ENCODE data around the gene PPP2R2D.
"Not testable (repeated sequence)": the region's sequence is repeated elsewhere in the genome, so short reads cannot be mapped to it uniquely, and the experiment has no call there.

PPP2R2D gene

DNA sequence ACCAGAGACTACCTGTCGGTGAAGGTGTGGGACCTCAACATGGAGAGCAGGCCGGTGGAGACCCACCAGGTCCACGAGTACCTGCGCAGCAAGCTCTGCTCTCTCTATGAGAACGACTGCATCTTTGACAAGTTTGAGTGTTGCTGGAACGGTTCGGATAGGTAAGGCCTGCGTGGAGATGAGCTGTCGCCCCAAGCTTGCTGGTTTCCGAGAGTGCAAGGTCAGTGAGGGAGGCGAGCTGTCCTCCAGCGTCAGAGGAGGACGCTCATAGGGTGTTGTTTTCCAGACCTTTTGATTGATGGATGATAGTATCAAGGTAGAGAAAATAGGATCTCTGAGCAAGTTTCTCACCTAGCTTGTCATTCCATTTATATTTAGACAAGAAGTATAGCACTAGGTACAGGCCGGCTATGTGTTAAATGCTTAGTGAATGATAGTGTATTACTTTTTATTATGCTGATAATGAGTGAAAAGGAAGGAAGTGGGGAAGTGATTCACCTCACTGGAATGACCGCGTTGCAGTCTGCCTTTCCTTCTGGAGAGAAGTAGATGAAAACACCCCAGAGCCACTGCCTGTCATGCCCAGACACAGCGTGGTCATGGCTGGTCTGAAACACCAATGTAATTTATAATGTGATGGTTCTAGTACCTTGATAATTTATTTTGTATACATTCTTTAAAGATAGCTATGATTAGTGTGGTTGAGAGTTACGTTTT, 47.0 kb downstream of the PPP2R2D start:
- Mint-ChIP-seq H3K36me3 (ENCODE audit: low read depth) (peaks cover 50% of the 10 kb centered on the region), H3K27me3 (no peaks in the 10 kb centered on the region), H3K4me3 (no peak overlapping the region), H3K4me1 (peaks cover 1% of the 10 kb centered on the region), H3K9me3 (no peaks in the 10 kb centered on the region), H3K27ac (no peak overlapping the region)
- no peak for ATAC-seq
- no peak for DNase-seq

DNA sequence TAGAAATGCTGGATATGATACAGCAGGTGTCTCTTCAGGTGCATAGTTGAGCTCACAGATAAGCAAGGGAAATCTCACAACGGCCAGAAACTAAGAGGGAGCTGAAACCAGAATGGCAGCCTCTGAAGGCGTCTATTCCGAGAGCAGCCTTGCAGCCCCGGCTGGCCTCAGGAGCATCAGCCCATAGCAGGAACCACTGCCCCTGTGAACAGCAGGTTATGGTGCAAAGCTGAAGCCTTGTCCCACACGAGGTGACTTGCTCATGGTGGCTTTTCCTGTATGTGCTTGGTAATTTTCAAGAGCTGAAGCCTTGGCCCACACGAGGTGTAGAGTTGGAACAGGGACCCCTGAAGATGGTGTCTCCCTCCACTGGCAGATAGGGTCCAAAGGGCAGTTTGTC, 47.7 kb downstream of the PPP2R2D start:
- Mint-ChIP-seq H3K9me3 (no peaks in the 10 kb centered on the region), H3K4me3 (no peak overlapping the region), H3K27ac (no peak overlapping the region), H3K36me3 (ENCODE audit: low read depth) (peaks cover 52% of the 10 kb centered on the region), H3K27me3 (no peaks in the 10 kb centered on the region), H3K4me1 (no peaks in the 10 kb centered on the region)
- ATAC-seq (no peak), DNase-seq (no peak)

DNA sequence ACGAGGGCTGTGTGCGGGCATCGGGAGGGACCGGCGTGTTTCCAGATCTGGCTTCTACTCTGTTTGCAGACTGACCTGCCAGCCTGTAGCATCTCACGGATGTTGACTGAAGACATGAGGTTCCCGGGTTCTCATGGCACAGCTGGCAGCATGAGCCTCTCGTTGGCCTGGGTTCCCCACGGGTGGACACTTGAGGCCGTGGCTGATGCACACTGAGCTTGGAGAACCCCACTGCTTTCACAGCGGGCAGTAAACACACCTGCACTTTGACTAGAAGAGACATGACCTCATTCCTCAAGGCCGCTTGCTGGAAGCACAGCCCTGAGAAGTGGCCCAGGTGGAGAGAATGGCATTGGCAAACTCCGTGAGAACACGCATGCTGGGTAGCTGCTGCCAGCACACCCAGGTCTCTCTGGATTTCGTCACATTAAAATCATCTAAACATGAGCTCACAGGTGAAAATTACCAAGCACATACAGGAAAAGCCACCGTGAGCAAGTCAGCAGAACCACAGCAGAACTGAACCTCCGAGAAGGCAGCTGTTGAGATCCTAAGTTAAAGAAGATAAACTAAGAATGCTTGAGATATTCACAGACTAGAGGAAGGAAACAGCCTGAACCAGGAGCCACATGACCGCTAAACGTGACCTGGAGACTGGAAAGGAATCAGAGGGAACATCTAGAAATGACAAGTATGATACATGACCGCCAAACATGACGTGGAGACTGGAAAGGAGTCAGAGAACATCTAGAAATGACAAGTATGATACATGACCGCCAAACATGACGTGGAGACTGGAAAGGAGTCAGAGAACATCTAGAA, 48.4 kb downstream of the PPP2R2D start:
- Mint-ChIP-seq H3K9me3 (no peaks in the 10 kb centered on the region), H3K36me3 (ENCODE audit: low read depth) (peaks cover 51% of the 10 kb centered on the region), H3K4me3 (no peak overlapping the region), H3K27ac (no peak overlapping the region), H3K27me3 (no peaks in the 10 kb centered on the region), H3K4me1 (no peaks in the 10 kb centered on the region)
- DNase-seq (no peak), ATAC-seq (no peak)

DNA sequence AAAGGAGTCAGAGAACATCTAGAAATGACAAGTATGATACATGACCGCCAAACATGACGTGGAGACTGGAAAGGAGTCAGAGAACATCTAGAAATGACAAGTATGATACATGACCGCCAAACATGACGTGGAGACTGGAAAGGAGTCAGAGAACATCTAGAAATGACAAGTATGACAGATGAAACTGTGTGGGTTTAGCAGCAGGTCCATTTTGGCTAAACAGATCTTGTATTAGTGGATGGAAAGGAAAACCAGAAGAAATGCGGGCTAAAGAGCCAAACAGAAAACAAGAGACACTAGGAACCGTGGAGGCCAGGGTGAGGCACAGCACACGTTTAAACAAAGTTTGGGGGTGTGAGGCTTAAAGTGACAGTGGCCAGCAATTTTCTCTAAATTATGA, 49.1 kb downstream of the PPP2R2D start:
- not testable (repeated sequence) for H3K4me1 Mint-ChIP-seq, H3K9me3 Mint-ChIP-seq, H3K27ac Mint-ChIP-seq, ATAC-seq, H3K27me3 Mint-ChIP-seq, H3K4me3 Mint-ChIP-seq, DNase-seq
- H3K36me3 Mint-ChIP-seq (ENCODE audit: low read depth): peaks cover 54% of the 10 kb centered on the region

DNA sequence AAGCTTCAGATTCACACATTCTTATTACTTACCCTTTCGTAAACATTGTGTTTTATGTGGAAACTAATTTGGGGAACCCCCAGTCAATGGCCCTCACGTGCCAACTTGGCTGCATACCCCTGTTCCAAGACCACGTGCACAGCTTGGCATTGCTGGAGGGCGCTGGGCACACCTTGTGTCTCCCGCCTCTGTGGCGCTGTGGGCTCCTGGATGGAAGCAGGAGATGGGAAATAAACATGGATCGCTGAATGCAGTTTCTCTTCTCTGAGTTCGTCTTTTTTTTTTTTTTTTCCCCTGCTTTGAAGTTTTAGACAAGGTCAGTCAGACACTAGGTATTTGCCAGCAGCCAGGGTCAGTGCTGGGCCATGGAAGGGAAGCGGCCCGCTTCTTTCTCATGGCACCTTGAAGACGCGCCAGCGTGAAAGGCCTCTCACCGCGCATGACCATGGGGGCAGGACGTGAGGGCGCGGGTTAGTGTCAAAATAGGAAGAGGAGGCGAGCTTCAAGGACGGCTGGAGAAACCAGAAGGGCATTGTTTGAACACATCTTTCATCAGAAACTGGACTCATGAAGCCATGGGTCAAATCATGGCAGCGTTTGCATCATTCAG, 53.7 kb downstream of the PPP2R2D start:
- ATAC-seq: no peak
- Mint-ChIP-seq H3K36me3 (ENCODE audit: low read depth) (peaks cover 48% of the 10 kb centered on the region), H3K4me1 (no peaks in the 10 kb centered on the region), H3K27ac (no peak overlapping the region), H3K9me3 (no peaks in the 10 kb centered on the region), H3K27me3 (no peaks in the 10 kb centered on the region), H3K4me3 (no peak overlapping the region)
- no peak for DNase-seq

DNA sequence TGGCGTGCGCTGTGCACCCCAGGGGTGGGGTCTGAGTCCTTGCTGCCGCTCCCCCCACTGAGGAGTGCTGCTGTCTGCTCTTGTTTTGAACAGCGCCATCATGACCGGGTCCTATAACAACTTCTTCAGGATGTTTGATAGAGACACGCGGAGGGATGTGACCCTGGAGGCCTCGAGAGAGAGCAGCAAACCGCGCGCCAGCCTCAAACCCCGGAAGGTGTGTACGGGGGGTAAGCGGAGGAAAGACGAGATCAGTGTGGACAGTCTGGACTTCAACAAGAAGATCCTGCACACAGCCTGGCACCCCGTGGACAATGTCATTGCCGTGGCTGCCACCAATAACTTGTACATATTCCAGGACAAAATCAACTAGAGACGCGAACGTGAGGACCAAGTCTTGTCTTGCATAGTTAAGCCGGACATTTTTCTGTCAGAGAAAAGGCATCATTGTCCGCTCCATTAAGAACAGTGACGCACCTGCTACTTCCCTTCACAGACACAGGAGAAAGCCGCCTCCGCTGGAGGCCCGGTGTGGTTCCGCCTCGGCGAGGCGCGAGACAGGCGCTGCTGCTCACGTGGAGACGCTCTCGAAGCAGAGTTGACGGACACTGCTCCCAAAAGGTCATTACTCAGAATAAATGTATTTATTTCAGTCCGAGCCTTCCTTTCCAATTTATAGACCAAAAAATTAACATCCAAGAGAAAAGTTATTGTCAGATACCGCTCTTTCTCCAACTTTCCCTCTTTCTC, 55.0 kb downstream of the PPP2R2D start:
- H3K36me3 Mint-ChIP-seq (ENCODE audit: low read depth): peaks cover 44% of the 10 kb centered on the region
- H3K4me3 Mint-ChIP-seq: no peak overlapping the region
- DNase-seq: no peak
- H3K27me3 Mint-ChIP-seq: no peaks in the 10 kb centered on the region
- H3K4me1 Mint-ChIP-seq: no peaks in the 10 kb centered on the region
- H3K9me3 Mint-ChIP-seq: no peaks in the 10 kb centered on the region
- no peak for ATAC-seq
- no peak overlapping the region for H3K27ac Mint-ChIP-seq

DNA sequence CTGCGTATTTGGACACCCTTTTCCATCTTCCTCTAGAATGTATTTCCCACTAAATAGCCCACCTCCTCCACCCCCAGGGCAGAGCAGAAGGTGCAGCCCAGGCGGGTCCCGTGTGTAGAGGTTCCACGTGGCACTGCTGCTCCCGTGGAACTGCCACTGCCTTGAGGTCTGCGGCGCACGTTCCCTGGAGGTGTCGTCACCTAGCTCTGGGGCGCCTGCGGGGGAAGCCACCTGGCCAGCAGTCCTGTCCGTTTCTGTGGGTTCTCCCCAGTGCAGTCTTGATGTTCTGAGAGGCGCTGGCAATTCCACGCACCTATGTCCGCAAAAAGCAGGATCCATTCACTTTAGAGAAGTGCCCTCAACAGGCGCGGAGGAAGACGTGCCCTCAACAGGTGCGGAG, 59.0 kb downstream of the PPP2R2D start:
- no peak overlapping the region for H3K27ac Mint-ChIP-seq
- DNase-seq (no peak), ATAC-seq (no peak)
- H3K9me3 Mint-ChIP-seq: no peaks in the 10 kb centered on the region
- H3K4me3 Mint-ChIP-seq: no peak overlapping the region
- H3K27me3 Mint-ChIP-seq: no peaks in the 10 kb centered on the region
- peaks cover 32% of the 10 kb centered on the region for H3K36me3 Mint-ChIP-seq (ENCODE audit: low read depth)
- peaks cover 11% of the 10 kb centered on the region for H3K4me1 Mint-ChIP-seq

DNA sequence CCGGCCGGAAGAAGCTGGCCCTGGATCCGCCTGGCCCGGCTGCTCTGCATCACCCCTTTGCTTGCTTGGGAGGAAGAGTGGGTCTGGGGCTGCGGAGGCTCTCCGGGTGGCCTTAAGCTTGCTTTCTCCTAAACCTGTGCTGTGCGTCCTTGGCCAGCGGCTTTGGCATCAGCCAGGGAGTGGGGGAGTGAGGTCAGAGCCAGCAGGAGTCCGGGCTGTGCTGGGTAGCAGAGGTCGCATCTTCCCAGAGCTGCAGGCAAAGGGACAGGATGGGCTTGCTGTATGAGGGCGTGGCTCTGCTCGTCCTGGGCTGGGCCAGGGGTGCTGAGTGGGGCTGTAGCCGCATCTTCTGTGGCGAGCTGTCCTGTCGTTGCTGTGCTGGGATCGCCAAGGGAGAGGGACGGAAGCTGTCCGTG, 59.8 kb downstream of the PPP2R2D start:
- Mint-ChIP-seq H3K27ac (no peak overlapping the region), H3K27me3 (no peaks in the 10 kb centered on the region), H3K4me3 (no peak overlapping the region), H3K9me3 (no peaks in the 10 kb centered on the region), H3K4me1 (peaks cover 18% of the 10 kb centered on the region), H3K36me3 (ENCODE audit: low read depth) (peaks cover 28% of the 10 kb centered on the region)
- ATAC-seq: no peak
- DNase-seq: no peak

DNA sequence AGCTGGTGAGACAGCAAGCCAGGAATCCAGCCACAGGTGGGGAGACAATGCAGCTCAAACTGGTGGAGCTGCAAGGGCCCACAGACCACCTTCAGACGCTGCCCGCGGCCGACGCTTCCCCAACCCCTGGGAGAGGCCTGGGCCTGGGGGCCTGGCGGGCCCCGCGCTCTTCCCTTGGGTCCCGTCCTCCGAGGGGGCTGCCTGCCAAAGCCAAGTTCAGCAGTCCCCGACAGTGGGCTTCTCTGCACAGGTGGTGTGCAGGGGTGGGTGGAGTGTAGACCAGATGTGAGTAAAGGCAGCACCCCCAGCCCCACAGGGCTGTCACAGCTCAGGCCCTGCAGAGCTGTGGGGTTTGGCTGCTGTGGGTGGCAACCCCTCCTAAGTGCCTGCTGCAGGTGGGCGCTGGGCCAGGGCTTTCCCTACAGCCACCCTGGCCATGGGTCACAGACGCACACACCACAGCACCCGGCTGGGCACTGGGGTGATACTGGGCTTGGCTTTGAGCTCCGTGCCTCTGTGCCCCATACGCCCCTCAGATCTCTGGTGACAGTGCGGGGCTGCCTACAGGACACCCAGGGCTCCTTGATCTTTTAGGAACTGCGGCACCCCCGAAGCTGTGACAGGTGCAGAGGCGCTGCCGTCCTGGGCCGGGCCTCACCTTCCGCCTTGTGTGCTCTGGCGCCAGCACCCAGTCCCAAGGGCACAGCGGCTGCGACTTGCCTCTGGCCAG, 60.4 kb downstream of the PPP2R2D start:
- ATAC-seq: no peak

DNA sequence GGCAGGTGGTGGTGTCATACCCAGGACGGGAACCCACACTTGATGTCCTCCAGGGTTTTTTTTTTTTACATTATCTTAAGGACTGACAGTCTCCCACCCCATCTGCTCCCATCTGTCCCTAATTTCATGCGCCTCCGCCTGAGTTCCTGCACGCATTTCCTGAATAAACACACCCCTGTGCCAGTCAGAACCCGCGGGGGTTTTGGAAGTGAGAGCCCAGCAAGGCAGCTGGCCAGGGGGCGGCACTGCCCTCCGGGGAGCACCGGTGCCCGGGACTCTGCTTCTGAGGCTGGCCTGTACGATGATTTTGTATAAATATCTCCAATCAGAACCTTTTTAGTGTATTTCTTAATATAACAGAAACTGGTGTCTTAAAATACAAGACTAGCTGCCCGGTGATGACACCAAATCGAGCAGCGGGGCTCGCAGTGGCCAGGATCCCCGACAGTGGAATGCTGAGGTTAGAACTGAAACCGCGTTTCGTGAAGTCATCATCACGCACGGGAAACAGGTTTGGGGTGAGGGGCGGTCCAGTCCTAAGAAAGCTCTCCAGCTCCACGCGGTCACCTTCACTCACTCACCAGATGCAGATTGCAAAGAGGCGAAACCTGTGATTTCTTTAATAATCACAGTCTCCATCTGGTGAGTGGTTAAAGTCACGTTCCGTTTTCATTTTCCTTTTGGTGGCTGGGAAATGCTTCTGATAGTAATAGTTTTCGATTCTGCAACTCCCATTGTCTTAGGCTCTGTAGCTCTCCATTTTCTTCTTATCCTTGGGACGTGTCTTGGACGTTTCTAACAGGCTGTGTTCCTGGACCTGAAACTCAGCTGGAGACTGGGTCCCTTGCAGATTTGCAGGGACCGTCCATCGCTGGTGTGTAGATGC, 61.2 kb downstream of the PPP2R2D start:
- H3K4me3 Mint-ChIP-seq: no peak overlapping the region
- H3K27me3 Mint-ChIP-seq: no peaks in the 10 kb centered on the region
- peaks cover 24% of the 10 kb centered on the region for H3K36me3 Mint-ChIP-seq (ENCODE audit: low read depth)
- DNase-seq (no peak), ATAC-seq (no peak)
- peaks cover 24% of the 10 kb centered on the region for H3K4me1 Mint-ChIP-seq
- H3K27ac Mint-ChIP-seq: no peak overlapping the region
- no peaks in the 10 kb centered on the region for H3K9me3 Mint-ChIP-seq

More for the DNA sequence above, 60.4 kb downstream of the PPP2R2D start:
- no peak overlapping the region for H3K27ac Mint-ChIP-seq
- peaks cover 22% of the 10 kb centered on the region for H3K4me1 Mint-ChIP-seq
- H3K9me3 Mint-ChIP-seq: no peaks in the 10 kb centered on the region
- no peaks in the 10 kb centered on the region for H3K27me3 Mint-ChIP-seq
- DNase-seq: no peak
- H3K4me3 Mint-ChIP-seq: no peak overlapping the region
- H3K36me3 Mint-ChIP-seq (ENCODE audit: low read depth): peaks cover 27% of the 10 kb centered on the region

DNA sequence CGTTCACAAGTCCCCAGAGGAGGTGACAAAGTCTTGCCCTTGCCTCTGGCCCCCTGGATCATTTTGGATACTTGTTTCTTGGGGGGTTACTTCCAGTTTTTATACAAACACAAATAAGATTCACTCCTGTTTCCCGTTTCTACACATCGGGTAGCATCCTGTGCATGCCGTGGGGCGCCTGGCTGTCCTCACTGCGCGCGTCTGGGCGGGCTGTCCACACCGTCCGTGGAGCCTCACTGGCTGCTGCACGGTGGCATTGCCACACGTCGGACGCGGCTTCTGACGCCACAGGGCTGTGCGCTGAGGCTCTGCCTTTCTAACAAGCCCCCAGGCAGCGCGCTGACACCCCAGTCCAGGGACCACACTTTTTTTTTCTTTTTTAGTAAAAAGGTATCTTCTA, 62.5 kb downstream of the PPP2R2D start:
- Mint-ChIP-seq H3K27ac (no peak overlapping the region), H3K4me3 (no peak overlapping the region), H3K9me3 (no peaks in the 10 kb centered on the region), H3K36me3 (ENCODE audit: low read depth) (peaks cover 20% of the 10 kb centered on the region), H3K27me3 (no peaks in the 10 kb centered on the region), H3K4me1 (peaks cover 24% of the 10 kb centered on the region)
- DNase-seq (no peak), ATAC-seq (no peak)

DNA sequence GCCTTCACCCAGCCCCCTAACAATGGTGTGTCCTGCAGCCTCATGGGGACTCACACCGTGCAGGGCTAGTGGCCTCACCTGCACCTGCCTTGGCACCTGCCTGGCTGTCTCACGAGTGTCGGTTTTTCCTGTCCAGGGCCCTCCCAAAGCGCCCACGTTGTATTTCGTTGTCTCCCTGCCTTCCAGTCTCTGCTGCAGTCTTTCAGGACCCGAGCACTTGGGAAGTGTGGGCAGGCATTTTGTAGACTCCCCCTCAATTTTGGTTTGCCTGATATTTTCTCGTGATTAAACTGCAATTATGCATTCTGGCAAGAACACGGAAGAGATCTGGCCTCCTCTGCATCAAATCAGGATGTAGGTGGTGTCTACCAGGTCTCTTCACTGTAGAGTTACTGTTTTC, 63.0 kb downstream of the PPP2R2D start:
- Mint-ChIP-seq H3K27me3 (no peaks in the 10 kb centered on the region), H3K4me1 (peaks cover 24% of the 10 kb centered on the region), H3K27ac (no peak overlapping the region), H3K36me3 (ENCODE audit: low read depth) (peaks cover 25% of the 10 kb centered on the region), H3K4me3 (no peak overlapping the region), H3K9me3 (no peaks in the 10 kb centered on the region)
- ATAC-seq: no peak
- DNase-seq: no peak

DNA sequence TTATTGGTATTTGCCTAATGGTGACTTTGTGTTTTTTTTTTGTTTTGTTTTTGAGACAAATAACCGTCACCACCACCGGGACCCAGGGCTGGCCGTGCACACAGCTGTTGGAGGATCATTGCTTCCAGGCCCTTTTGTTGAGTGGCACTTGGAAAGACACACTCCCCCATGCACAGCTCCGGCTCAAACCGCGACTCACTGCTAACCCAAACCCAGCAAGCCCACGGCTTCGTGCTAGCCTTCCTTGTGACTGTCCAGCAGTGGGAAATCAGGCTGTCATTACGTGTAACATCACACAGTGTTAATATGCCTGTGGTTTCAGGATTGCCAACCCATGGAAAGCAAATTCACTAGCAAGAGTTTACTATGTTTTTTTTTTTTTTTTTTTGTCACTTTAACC, 63.5 kb downstream of the PPP2R2D start:
- H3K36me3 Mint-ChIP-seq (ENCODE audit: low read depth): peaks cover 27% of the 10 kb centered on the region
- ATAC-seq (no peak), DNase-seq (no peak)
- no peaks in the 10 kb centered on the region for H3K9me3 Mint-ChIP-seq
- peaks cover 24% of the 10 kb centered on the region for H3K4me1 Mint-ChIP-seq
- no peak overlapping the region for H3K27ac Mint-ChIP-seq
- H3K4me3 Mint-ChIP-seq: no peak overlapping the region
- H3K27me3 Mint-ChIP-seq: no peaks in the 10 kb centered on the region
